ENCODE data around the gene AHRR. TPM values are rescaled to one million over a fixed set of nuclear protein-coding genes. Genes with fewer than 3 reads are reported as not detected.
"Not testable (repeated sequence)": the region's sequence is repeated elsewhere in the genome, so short reads cannot be mapped to it uniquely, and the experiment has no call there.

Gene AHRR
- total and polyA plus RNA-seq, 2 donors (not counting 1 experiment from before 2014, with no cell fraction given): 11.3 to 26.4 TPM

DNA sequence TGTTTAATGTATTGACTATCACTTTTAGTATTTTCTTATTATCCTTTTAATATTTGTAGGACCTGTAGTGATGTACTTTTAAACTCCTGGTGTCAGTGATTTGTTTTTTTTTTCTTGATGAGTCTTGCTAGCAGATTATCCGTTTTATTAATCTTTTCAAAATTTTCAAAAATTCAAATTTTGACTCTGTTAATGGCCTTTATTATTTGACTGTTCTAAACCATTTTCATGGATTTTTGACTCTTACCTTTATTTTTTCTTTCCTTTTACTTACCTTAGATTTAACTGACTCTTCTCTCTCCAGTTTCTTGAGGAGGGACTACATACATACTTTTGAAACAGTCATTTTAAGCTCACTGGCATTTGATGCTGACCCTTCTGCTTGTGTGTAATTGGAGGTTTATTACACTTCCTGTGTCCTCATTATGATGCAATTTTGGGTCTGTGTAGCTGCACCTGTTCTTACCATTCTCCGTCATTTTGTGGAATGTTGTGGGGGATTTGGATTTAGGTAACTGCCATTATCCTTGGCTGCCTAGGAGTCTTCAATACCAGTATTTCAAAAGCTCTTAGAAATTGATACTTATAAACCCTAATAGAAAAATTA lies 89.5 kb downstream of the AHRR start:
- Histone ChIP-seq H4K20me1 (ENCODE audit: control insufficient read depth, extremely low read depth, insufficient read depth, low read length) (no peaks in the 10 kb centered on the region), H3K4me1 (ENCODE audit: control insufficient read depth, extremely low read depth, insufficient read depth, low read length) (peaks cover 5% of the 10 kb centered on the region), H3K9ac (ENCODE audit: insufficient read depth, low read length) (no peak overlapping the region), H3K27me3 (ENCODE audit: control insufficient read depth, insufficient read depth, low read length) (no peaks in the 10 kb centered on the region), H3K36me3 (ENCODE audit: control insufficient read depth, insufficient read depth, low read length) (peaks cover 5% of the 10 kb centered on the region), H3K79me2 (ENCODE audit: control insufficient read depth, insufficient read depth, low read length) (peaks cover 6% of the 10 kb centered on the region), H2AFZ (ENCODE audit: low read length) (no peak overlapping the region), H3K9me3 (ENCODE audit: control insufficient read depth, insufficient read depth, low read depth, low read length) (no peaks in the 10 kb centered on the region), H3K4me3 (replicated peaks in 1 of 4; ENCODE audit: control extremely low read depth in 1 of 4, insufficient read depth in 1 of 4, low read depth in 3 of 4, low read length in 4 of 4) (no peak overlapping the region), H3K27ac (ENCODE audit: insufficient read depth, low read length) (no peak overlapping the region), H3K4me2 (ENCODE audit: extremely low read depth, insufficient read depth, low read length) (no peak overlapping the region)
- DNase-seq (ENCODE audit: low read depth in 2 of 2): no peak
- no peak for TF ChIP-seq EZH2 (IDR thresholded peaks at IDR 0.05; ENCODE audit: low read length, missing control alignments)
- TF ChIP-seq CTCF (conservative IDR thresholded peaks at IDR 0.05 in 1 of 2, IDR thresholded peaks at IDR 0.05 in 1 of 2; ENCODE audit: low read depth in 1 of 2, low read length in 2 of 2): no peak

GRCh38 chr5:411728-412127 lies 90.2 kb downstream of the AHRR start:
- Histone ChIP-seq H3K36me3 (ENCODE audit: control insufficient read depth, insufficient read depth, low read length) (peaks cover 7% of the 10 kb centered on the region), H3K27me3 (ENCODE audit: control insufficient read depth, insufficient read depth, low read length) (no peaks in the 10 kb centered on the region), H3K4me3 (replicated peaks in 1 of 4; ENCODE audit: control extremely low read depth in 1 of 4, insufficient read depth in 1 of 4, low read depth in 3 of 4, low read length in 4 of 4) (no peak overlapping the region), H3K9me3 (ENCODE audit: control insufficient read depth, insufficient read depth, low read depth, low read length) (no peaks in the 10 kb centered on the region), H3K79me2 (ENCODE audit: control insufficient read depth, insufficient read depth, low read length) (peaks cover 6% of the 10 kb centered on the region), H3K4me2 (ENCODE audit: extremely low read depth, insufficient read depth, low read length) (no peak overlapping the region), H3K27ac (ENCODE audit: insufficient read depth, low read length) (no peak overlapping the region), H3K9ac (ENCODE audit: insufficient read depth, low read length) (no peak overlapping the region), H2AFZ (ENCODE audit: low read length) (no peak overlapping the region), H3K4me1 (ENCODE audit: control insufficient read depth, extremely low read depth, insufficient read depth, low read length) (peaks cover 5% of the 10 kb centered on the region), H4K20me1 (ENCODE audit: control insufficient read depth, extremely low read depth, insufficient read depth, low read length) (no peaks in the 10 kb centered on the region)
- TF ChIP-seq CTCF (conservative IDR thresholded peaks at IDR 0.05 in 1 of 2, IDR thresholded peaks at IDR 0.05 in 1 of 2; ENCODE audit: low read depth in 1 of 2, low read length in 2 of 2) (no peak), EZH2 (IDR thresholded peaks at IDR 0.05; ENCODE audit: low read length, missing control alignments) (no peak)
- DNase-seq (ENCODE audit: low read depth in 2 of 2): no peak

DNA sequence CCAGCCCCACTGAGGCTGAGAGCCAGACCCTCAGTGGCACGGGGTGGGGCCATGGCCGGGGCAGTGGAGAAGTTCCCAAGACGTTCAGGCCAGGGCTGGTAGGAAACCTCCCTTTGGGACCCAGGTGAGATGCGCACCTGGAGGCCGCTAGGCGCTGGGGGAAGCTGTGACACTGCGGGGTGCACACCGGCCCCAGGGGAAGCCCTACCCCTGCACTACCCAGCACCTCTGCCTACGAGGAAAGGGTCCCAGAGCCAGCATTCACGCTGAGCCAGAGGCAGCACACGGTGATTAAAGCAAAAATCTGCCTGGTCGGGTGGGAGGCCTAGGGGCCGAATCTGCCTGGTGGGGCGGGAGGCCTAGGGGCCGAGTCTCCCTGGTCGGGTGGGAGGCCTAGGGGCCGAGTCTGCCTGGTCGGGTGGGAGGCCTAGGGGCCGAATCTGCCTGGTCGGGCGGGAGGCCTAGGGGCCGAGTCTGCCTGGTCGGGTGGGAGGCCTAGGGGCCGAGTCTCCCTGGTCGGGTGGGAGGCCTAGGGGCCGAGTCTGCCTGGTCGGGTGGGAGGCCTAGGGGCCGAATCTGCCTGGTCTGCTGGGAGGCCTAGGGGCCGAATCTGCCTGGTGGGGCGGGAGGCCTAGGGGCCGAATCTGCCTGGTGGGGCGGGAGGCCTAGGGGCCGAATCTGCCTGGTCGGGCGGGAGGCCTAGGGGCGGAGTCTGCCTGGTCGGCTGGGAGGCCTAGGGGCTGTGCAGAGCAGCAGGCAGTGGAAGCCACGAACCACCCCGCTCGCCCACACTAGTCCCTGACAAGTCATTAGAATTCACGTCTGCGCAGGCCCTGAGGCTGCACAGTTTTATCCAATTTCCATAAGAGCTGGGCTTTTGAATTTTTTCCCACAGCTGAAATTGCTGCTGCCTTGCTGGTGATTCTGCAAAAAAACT lies 93.7 kb downstream of the AHRR start:
- H3K4me2 ChIP-seq (ENCODE audit: extremely low read depth, insufficient read depth, low read length); H4K20me1 ChIP-seq (ENCODE audit: control insufficient read depth, extremely low read depth, insufficient read depth, low read length); H3K4me3 ChIP-seq (replicated peaks in 1 of 4; ENCODE audit: control extremely low read depth in 1 of 4, insufficient read depth in 1 of 4, low read depth in 3 of 4, low read length in 4 of 4); H3K27me3 ChIP-seq (ENCODE audit: control insufficient read depth, insufficient read depth, low read length); H3K36me3 ChIP-seq (ENCODE audit: control insufficient read depth, insufficient read depth, low read length); H3K79me2 ChIP-seq (ENCODE audit: control insufficient read depth, insufficient read depth, low read length); DNase-seq (ENCODE audit: low read depth in 2 of 2); H2AFZ ChIP-seq (ENCODE audit: low read length); H3K4me1 ChIP-seq (ENCODE audit: control insufficient read depth, extremely low read depth, insufficient read depth, low read length); H3K9me3 ChIP-seq (ENCODE audit: control insufficient read depth, insufficient read depth, low read depth, low read length): not testable (repeated sequence)
- Histone ChIP-seq H3K27ac (ENCODE audit: insufficient read depth, low read length) (peak overlapping the region; percentile 62), H3K9ac (ENCODE audit: insufficient read depth, low read length) (peak overlapping the region; percentile 67)

Data from fibroblast of lung (primary cell).